PC-9 (cell line): Measurements from ENCODE around the gene GRM7. TPM values are rescaled to one million over a fixed set of nuclear protein-coding genes. Genes with fewer than 3 reads are reported as not detected.

ENCODE experiments used
- BruUV-seq: library from RNA; stranded (reverse); fragments of 400-500 nt; replicated peaks from 2 replicates; lab custom pipeline; 2021; lab: Mats Ljungman, UMichigan
- CTCF ChIA-PET: fragments of 300-600 bp; sonication (Branson Sonifier 250); formaldehyde crosslinking; loops from one replicate; lab custom pipeline; 2022; ENCODE audit warnings: antibody characterized with exemption; lab: Charles Lee
- POLR2A ChIA-PET: fragments of 300-600 bp; sonication (Branson Sonifier 250); formaldehyde crosslinking; loops from one replicate; lab custom pipeline; 2022; ENCODE audit warnings: antibody characterized with exemption; ENCODE audit not compliant: unreplicated experiment; lab: Charles Lee
- DNase-seq, 2 experiments: peaks; one replicate each; pipeline versions ENCODE4 v3.0.0 to v3.0.0-alpha.2; 2015 to 2022; ENCODE audit warnings: mixed read lengths in 1 of 2
- H2AFZ ChIP-seq: fragments of 200-600 bp; sonication (generic); 2 replicates; pipeline ENCODE4 v1.8.1; 2017; ENCODE audit warnings: antibody characterized with exemption
- H3F3A ChIP-seq: fragments of 200-600 bp; sonication (generic); 2 replicates; pipeline ENCODE4 v1.8.1; 2017; ENCODE audit warnings: antibody characterized with exemption, mild to moderate bottlenecking, low read depth; ENCODE audit not compliant: insufficient read depth
- H3K27ac ChIP-seq: fragments of 200-600 bp; sonication (generic); 2 replicates; pipeline ENCODE4 v1.6.1; 2016; ENCODE audit warnings: mixed run types
- H3K27me3 ChIP-seq: fragments of 200-600 bp; sonication (generic); 2 replicates; pipeline ENCODE4 v1.6.1; 2016; ENCODE audit warnings: low read depth, mixed run types; ENCODE audit not compliant: insufficient read depth
- H3K36me3 ChIP-seq: fragments of 200-600 bp; sonication (generic); 2 replicates; pipeline ENCODE4 v1.6.1; 2016; ENCODE audit warnings: low read depth, mixed run types
- H3K4me1 ChIP-seq: fragments of 200-600 bp; sonication (generic); replicated peaks from 2 replicates; pipeline ENCODE4 v1.6.1; 2016; ENCODE audit warnings: mixed run types; ENCODE audit not compliant: insufficient read depth
- H3K4me2 ChIP-seq: fragments of 200-600 bp; sonication (generic); 2 replicates; pipeline ENCODE4 v1.6.1; 2017; ENCODE audit warnings: mixed run types
- H3K4me3 ChIP-seq: fragments of 200-600 bp; sonication (generic); 2 replicates; pipeline ENCODE4 v1.6.1; 2016; ENCODE audit warnings: mixed run types
- H3K79me2 ChIP-seq: fragments of 200-600 bp; sonication (generic); 2 replicates; pipeline ENCODE4 v1.6.1; 2017; ENCODE audit warnings: low read depth, mixed run types
- H3K9me2 ChIP-seq: fragments of 200-600 bp; sonication (generic); 2 replicates; pipeline ENCODE4 v1.8.1; 2017; ENCODE audit warnings: mild to moderate bottlenecking; ENCODE audit not compliant: insufficient read depth
- H3K9me3 ChIP-seq: fragments of 200-600 bp; sonication (generic); 2 replicates; pipeline ENCODE4 v1.8.1; 2016; ENCODE audit warnings: low read depth; ENCODE audit not compliant: insufficient read depth
- H4K20me1 ChIP-seq: fragments of 200-600 bp; sonication (generic); 2 replicates; pipeline ENCODE4 v1.8.1; 2017; ENCODE audit not compliant: insufficient read depth
- CTCF ChIP-seq: fragments of 200-600 bp; sonication (generic); conservative IDR thresholded peaks from 2 replicates; pipeline ENCODE4 v1.6.1; 2017; ENCODE audit warnings: mixed run types, antibody characterized with exemption, mild to moderate bottlenecking, moderate library complexity
- EZH2 ChIP-seq: fragments of 200-600 bp; sonication (generic); IDR thresholded peaks from 2 replicates; pipeline ENCODE4 v1.8.0; 2017; ENCODE audit warnings: antibody characterized with exemption, low read depth
- intact Hi-C: fragments of 100-400 bp; cut with micrococcal nuclease; formaldehyde crosslinking; loops from one replicate; pipeline ENCODE4 v1.10.0; 2022; ENCODE audit not compliant: unreplicated experiment
- total RNA-seq: library from RNA; stranded (reverse); gene quantifications from 2 replicates; pipeline ENCODE4 v1.2.3, GENCODE V29; 2021

The GRM7 gene
- total RNA-seq, 1 experiment from 2014 or later = not detected

- Histone ChIP-seq H3K36me3 (no peaks in the 10 kb centered on the region), H3K4me3 (no peak overlapping the region), H3K27me3 (no peaks in the 10 kb centered on the region), H3F3A (no peaks in the 10 kb centered on the region), H2AFZ (no peak overlapping the region), H3K79me2 (no peaks in the 10 kb centered on the region), H3K9me2 (no peaks in the 10 kb centered on the region), H3K4me2 (no peak overlapping the region), H4K20me1 (no peaks in the 10 kb centered on the region), H3K27ac (no peak overlapping the region), H3K9me3 (no peaks in the 10 kb centered on the region), H3K4me1 (no peaks in the 10 kb centered on the region)
- POLR2A ChIA-PET = no interaction called here
- CTCF ChIA-PET = no interaction called here
- no TSS peak for BruUV-seq
- no peak for DNase-seq
- intact Hi-C loops = no loop called here
- TF ChIP-seq CTCF = no peak
- TF ChIP-seq EZH2 = no peak
Measured at GRCh38 chr3:7602297-7602696, 741.4 kb downstream of the GRM7 start.

- no peaks in the 10 kb centered on the region for H3K79me2 ChIP-seq
- POLR2A ChIA-PET = no interaction called here
- H4K20me1 ChIP-seq = no peaks in the 10 kb centered on the region
- H3K9me3 ChIP-seq = no peaks in the 10 kb centered on the region
- H3K4me1 ChIP-seq = no peaks in the 10 kb centered on the region
- H3F3A ChIP-seq = no peaks in the 10 kb centered on the region
- H2AFZ ChIP-seq = no peak overlapping the region
- no peaks in the 10 kb centered on the region for H3K36me3 ChIP-seq
- no peak overlapping the region for H3K4me2 ChIP-seq
- CTCF ChIA-PET = no interaction called here
- H3K27ac ChIP-seq = no peak overlapping the region
- H3K4me3 ChIP-seq = no peak overlapping the region
- no peaks in the 10 kb centered on the region for H3K27me3 ChIP-seq
- intact Hi-C loops = no loop called here
- DNase-seq = no peak
- TF ChIP-seq CTCF (no peak), EZH2 (no peak)
- no peaks in the 10 kb centered on the region for H3K9me2 ChIP-seq
- no TSS peak for BruUV-seq
Measured at GRCh38 chr3:7607083-7607482, 746.2 kb downstream of the GRM7 start.

GRCh38 chr3:7607676-7608075, 746.8 kb downstream of the GRM7 start:
- intact Hi-C loops = no loop called here
- DNase-seq = no peak
- no peaks in the 10 kb centered on the region for H3K9me3 ChIP-seq
- no peak overlapping the region for H3K4me2 ChIP-seq
- TF ChIP-seq CTCF = no peak
- TF ChIP-seq EZH2 = no peak
- no peak overlapping the region for H3K27ac ChIP-seq
- H3K4me3 ChIP-seq = no peak overlapping the region
- no peaks in the 10 kb centered on the region for H3K9me2 ChIP-seq
- H2AFZ ChIP-seq = no peak overlapping the region
- POLR2A ChIA-PET = interaction anchor here (0.7 kb wide), 1 partner anchor 10 kb away, joined by 3 read pairs; no protein-coding TSS in a partner anchor
- H4K20me1 ChIP-seq = no peaks in the 10 kb centered on the region
- H3K27me3 ChIP-seq = no peaks in the 10 kb centered on the region
- BruUV-seq = no TSS peak
- H3K36me3 ChIP-seq = no peaks in the 10 kb centered on the region
- CTCF ChIA-PET = no interaction called here
- H3F3A ChIP-seq = no peaks in the 10 kb centered on the region
- H3K4me1 ChIP-seq = no peaks in the 10 kb centered on the region
- no peaks in the 10 kb centered on the region for H3K79me2 ChIP-seq
